Stomach (tissue), 9 donors: Measurements from ENCODE around the gene ITGA1. TPM values are rescaled to one million over a fixed set of nuclear protein-coding genes. Genes with fewer than 3 reads are reported as not detected.

Experiments used
- DNase-seq, 2 donors: peaks; one replicate each; pipeline versions ENCODE4 v3.0.0 to v3.0.0-alpha.2; 2013 to 2019
- H3K27ac ChIP-seq, 5 donors: fragments of 200-600 bp in 4 of 5; sonication (generic) in 4 of 5; one replicate each; pipeline ENCODE4 v1.5.1; 2013 to 2019; ENCODE audit warnings: mild to moderate bottlenecking in 1 of 5, moderate library complexity in 1 of 5
- H3K27me3 ChIP-seq, 3 donors: fragments of 200-600 bp; sonication (generic); one replicate each; pipeline ENCODE4 v1.5.1; 2017 to 2019; ENCODE audit warnings: mixed run types in 1 of 3
- H3K36me3 ChIP-seq, 4 donors: fragments of 200-600 bp; sonication (generic); 1 replicate in 3 of 4; 2 replicates in 1 of 4; pipeline ENCODE4 v1.5.1; 2016 to 2019
- H3K4me1 ChIP-seq, 4 donors: fragments of 200-600 bp; sonication (generic); one replicate each; pipeline ENCODE4 v1.5.1; 2016 to 2019
- H3K4me3 ChIP-seq, 4 donors: fragments of 200-600 bp; sonication (generic) in 3 of 4; one replicate each; pipeline ENCODE4 v1.5.1; 2016 to 2019; ENCODE audit warnings: mild to moderate bottlenecking in 1 of 4
- H3K9me3 ChIP-seq, 4 donors: fragments of 200-600 bp; sonication (generic); one replicate each; pipeline ENCODE4 v1.5.1; 2016 to 2019
- EP300 ChIP-seq: sonication (generic); formaldehyde crosslinking; IDR thresholded peaks from one replicate; pipeline ENCODE4 v1.6.1; 2017; ENCODE audit warnings: antibody characterized with exemption
- POLR2A ChIP-seq, 4 donors: fragments of 450-650 bp; IDR thresholded peaks; one replicate each; pipeline ENCODE4 v1.6.1; 2016; ENCODE audit warnings: antibody characterized with exemption in 4 of 4, control low read depth in 2 of 4, mild to moderate bottlenecking in 1 of 4, moderate library complexity in 1 of 4
- POLR2AphosphoS5 ChIP-seq, 3 donors: sonication (generic); formaldehyde crosslinking; IDR thresholded peaks; one replicate each; pipeline ENCODE4 v1.6.1; 2016; ENCODE audit warnings: antibody characterized with exemption in 3 of 3
- WGBS, 5 donors: extraction: QIAGEN DNeasy Blood & Tissue Kit in 3 of 5; methylation state at CpG; one replicate each; pipeline versions ENCODE4 v1.1.5 to v1.1.7; 2013 to 2018; 5-methylcytosine and 5-hydroxymethylcytosine counted together
- intact Hi-C: fragments of 100-400 bp; cut with DNase I; formaldehyde crosslinking; loops from one replicate; pipeline ENCODE4 v1.15.1; 2023; ENCODE audit warnings: low total_unique reads
- polyA plus RNA-seq, 3 donors: library from polyadenylated mRNA; stranded (reverse); fragments of 200-250 nt; gene quantifications; one replicate each; pipeline ENCODE4 v1.2.3, GENCODE V29; 2013
- total RNA-seq, 5 donors: library from RNA; depleted of rRNA; stranded (reverse); fragments of >200 nt; gene quantifications; one replicate each; pipeline versions ENCODE4 v1.1.0 to v1.2.3, GENCODE V29; 2014 to 2016
- TF ChIP-seq, protein P1 (sequence below), 7 experiments: fragments of 450-650 bp in 4 of 7; fragments of 200-600 bp in 3 of 7; sonication (generic) in 3 of 7; IDR thresholded peaks; one replicate each; pipeline ENCODE4 v1.5.1; 2016 to 2019; ENCODE audit warnings: antibody characterized with exemption in 7 of 7, control low read depth in 2 of 7, mild to moderate bottlenecking in 1 of 7
- donor health status: healthy with polysubstance abuse.
- donor health status: Bipolar disorder and iron deficiency.
- donor health status: healthy.

ITGA1 gene
- total and polyA plus RNA-seq, 8 donors, result 2.7 to 507 (median 77.0) TPM

- no peaks in the 10 kb centered on the region for H3K27me3 ChIP-seq
- H3K4me1 ChIP-seq, result peaks cover 0 to 7% (median 0%) of the 10 kb centered on the region in 4 donors
- intact Hi-C loops, result no loop called here
- WGBS, 5 donors, result 76 to 92% (median 88%) methylated on average over 4 of the region's 4 CpGs
- H3K9me3 ChIP-seq, result no peaks in the 10 kb centered on the region
- H3K36me3 ChIP-seq, result peaks cover 0 to 16% (median 8%) of the 10 kb centered on the region in 4 donors
- no peak overlapping the region for H3K4me3 ChIP-seq
- H3K27ac ChIP-seq, result no peak overlapping the region
- TF ChIP-seq EP300 (no peak), POLR2AphosphoS5 (IDR thresholded peaks at IDR 0.05) (no peak), POLR2A (IDR thresholded peaks at IDR 0.05) (no peak)
- TF ChIP-seq, protein P1, sequence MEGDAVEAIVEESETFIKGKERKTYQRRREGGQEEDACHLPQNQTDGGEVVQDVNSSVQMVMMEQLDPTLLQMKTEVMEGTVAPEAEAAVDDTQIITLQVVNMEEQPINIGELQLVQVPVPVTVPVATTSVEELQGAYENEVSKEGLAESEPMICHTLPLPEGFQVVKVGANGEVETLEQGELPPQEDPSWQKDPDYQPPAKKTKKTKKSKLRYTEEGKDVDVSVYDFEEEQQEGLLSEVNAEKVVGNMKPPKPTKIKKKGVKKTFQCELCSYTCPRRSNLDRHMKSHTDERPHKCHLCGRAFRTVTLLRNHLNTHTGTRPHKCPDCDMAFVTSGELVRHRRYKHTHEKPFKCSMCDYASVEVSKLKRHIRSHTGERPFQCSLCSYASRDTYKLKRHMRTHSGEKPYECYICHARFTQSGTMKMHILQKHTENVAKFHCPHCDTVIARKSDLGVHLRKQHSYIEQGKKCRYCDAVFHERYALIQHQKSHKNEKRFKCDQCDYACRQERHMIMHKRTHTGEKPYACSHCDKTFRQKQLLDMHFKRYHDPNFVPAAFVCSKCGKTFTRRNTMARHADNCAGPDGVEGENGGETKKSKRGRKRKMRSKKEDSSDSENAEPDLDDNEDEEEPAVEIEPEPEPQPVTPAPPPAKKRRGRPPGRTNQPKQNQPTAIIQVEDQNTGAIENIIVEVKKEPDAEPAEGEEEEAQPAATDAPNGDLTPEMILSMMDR (IDR thresholded peaks at IDR 0.05), result no peak
- DNase-seq, result no peak
Measured at GRCh38 chr5:52881468-52881867, 93.8 kb downstream of the ITGA1 start.

DNA sequence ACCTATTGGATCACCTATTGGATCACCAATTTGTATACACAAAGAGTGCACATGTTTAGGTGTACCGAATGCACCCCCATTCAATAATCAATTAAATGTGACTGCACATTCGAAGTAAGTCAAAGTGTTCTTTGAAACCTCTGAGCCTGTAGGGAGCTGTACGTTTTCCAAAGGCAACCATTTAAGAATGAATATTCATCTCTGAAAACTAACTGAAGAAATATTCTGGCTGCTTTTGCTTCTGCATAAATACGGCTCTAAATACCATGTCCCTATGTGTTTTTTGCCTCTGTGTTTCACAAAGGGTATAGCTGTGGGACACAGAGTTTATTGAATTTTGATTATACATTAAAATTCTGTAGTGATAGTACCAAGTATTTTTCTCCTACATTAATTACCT is 95.4 kb downstream of the ITGA1 start:
- H3K4me1 ChIP-seq, result peaks cover 0 to 5% (median 0%) of the 10 kb centered on the region in 4 donors
- intact Hi-C loops, result no loop called here
- H3K27ac ChIP-seq, result no peak overlapping the region
- H3K4me3 ChIP-seq, result no peak overlapping the region
- TF ChIP-seq EP300, result no peak
- no peak for TF ChIP-seq POLR2AphosphoS5 (IDR thresholded peaks at IDR 0.05)
- no peak for TF ChIP-seq POLR2A (IDR thresholded peaks at IDR 0.05)
- TF ChIP-seq, protein P1 (IDR thresholded peaks at IDR 0.05), result no peak
- H3K9me3 ChIP-seq, result no peaks in the 10 kb centered on the region
- H3K27me3 ChIP-seq, result no peaks in the 10 kb centered on the region
- no peak for DNase-seq
- WGBS, 5 donors, result 84 to 98% (median 93%) methylated on average over 4 of the region's 4 CpGs
- peaks cover 3 to 26% (median 13%) of the 10 kb centered on the region in 4 donors for H3K36me3 ChIP-seq

DNA sequence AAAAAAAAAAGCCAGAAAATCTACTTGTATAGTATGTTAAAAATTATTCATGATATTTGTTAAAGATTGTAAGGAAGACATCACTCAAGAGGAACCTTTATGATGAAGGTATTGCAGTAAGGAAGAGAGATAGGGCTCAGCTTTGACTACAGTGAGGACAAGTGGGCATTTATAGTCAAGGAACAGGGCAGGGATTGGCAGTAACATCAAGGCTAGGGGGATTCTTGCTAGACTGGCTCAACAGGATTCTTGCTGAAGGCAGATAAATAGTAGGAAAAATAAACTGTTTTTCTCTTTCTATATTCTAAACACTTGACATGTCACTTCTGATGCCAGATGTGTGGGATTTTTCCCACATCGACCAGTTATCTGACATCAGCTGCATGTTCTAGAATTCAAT is 96.7 kb downstream of the ITGA1 start:
- TF ChIP-seq POLR2AphosphoS5 (IDR thresholded peaks at IDR 0.05) (no peak), EP300 (no peak), POLR2A (IDR thresholded peaks at IDR 0.05) (no peak)
- TF ChIP-seq, protein P1 (IDR thresholded peaks at IDR 0.05), result no peak
- Histone ChIP-seq H3K4me3 (no peak overlapping the region), H3K9me3 (no peaks in the 10 kb centered on the region), H3K36me3 (peaks cover 7 to 35% (median 27%) of the 10 kb centered on the region in 4 donors), H3K27me3 (no peaks in the 10 kb centered on the region), H3K4me1 (peaks cover 0 to 5% (median 0%) of the 10 kb centered on the region in 4 donors), H3K27ac (no peak overlapping the region)
- peak in 1 of 2 donors; percentile 31 for DNase-seq
- WGBS, 5 donors, result 44 to 67% (median 46%) methylated on average over 1 of the region's 1 CpG
- intact Hi-C loops, result no loop called here

DNA sequence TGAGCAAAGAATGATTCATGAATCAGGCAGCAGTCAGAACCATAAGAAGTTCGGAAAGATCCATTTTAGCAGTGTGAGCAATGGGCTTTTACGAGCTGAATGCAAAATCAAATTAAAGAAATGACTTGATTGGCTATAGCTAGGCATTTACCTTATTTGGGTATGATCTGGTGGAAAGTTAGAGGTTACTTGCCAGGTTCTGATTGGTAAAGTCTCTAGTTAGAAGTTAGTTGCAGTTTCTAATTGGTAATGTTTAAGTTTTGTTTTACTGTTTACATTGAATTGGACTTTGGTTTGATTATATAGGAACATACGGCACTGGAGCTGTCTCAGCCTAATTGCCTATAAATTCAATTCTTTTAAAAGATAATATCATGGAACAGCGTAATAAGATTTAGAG is 97.9 kb downstream of the ITGA1 start:
- TF ChIP-seq POLR2A (IDR thresholded peaks at IDR 0.05), result no peak
- no peak for TF ChIP-seq POLR2AphosphoS5 (IDR thresholded peaks at IDR 0.05)
- no peak for TF ChIP-seq EP300
- TF ChIP-seq, protein P1 (IDR thresholded peaks at IDR 0.05), result no peak
- no peak overlapping the region for H3K27ac ChIP-seq
- peaks cover 7 to 35% (median 30%) of the 10 kb centered on the region in 4 donors for H3K36me3 ChIP-seq
- no peak for DNase-seq
- intact Hi-C loops, result no loop called here
- peaks cover 0 to 5% (median 0%) of the 10 kb centered on the region in 4 donors for H3K4me1 ChIP-seq
- H3K9me3 ChIP-seq, result no peaks in the 10 kb centered on the region
- no peak overlapping the region for H3K4me3 ChIP-seq
- no peaks in the 10 kb centered on the region for H3K27me3 ChIP-seq
- WGBS, 5 donors, result 63 to 75% (median 69%) methylated on average over 4 of the region's 4 CpGs
